ENCODE data around the gene CSF2RB. TPM values are rescaled to one million over a fixed set of nuclear protein-coding genes. Genes with fewer than 3 reads are reported as not detected.

CSF2RB gene
- polyA plus RNA-seq, 1 donor (not counting 4 experiments of a cell fraction or from before 2014, with no cell fraction given), result 0.08 TPM

DNA sequence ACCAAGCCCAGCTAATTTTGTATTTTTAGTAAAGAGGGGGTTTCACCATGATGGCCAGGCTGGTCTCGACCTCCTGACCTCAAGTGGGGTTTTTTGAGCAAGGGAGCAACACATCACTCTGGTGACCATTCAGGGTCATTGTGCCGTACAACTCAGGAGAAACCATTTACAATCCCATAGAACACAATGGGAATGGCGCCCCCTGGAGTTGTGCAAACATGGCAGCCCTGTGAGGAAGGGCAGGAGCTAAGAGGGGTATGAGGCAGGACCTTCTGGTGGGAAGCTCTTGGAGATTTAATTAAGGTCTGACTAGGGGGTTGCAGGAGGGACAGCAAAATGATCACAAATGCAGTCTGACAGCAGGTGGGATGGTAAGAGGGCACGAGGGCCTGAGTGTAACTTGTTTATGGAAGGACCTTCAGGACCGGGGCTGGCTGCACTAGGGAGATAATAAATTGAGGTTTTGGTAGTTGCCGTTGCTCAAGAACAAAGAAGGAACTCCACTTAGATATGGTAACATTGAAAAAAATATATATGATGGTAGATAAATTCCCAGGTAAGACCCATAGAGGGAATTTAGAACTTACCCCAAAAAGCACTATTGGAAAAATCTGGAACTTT lies 9.1 kb upstream of the CSF2RB start:
- dilution Hi-C loops (cut with MboI; ENCODE audit: extremely low pct_ligation_motif_present, low sequenced_read_pairs), result no loop called here
- H3K79me2 ChIP-seq (ENCODE audit: control insufficient read depth, insufficient read depth, low read length), result no peaks in the 10 kb centered on the region
- TF ChIP-seq CTCF (optimal IDR thresholded peaks at IDR 0.05 in 1 of 3, IDR thresholded peaks at IDR 0.05 in 1 of 3, conservative IDR thresholded peaks at IDR 0.05 in 1 of 3; ENCODE audit: extremely low read depth in 1 of 3, insufficient read depth in 2 of 3, low read length in 3 of 3), result no peak
- TF ChIP-seq EZH2 (IDR thresholded peaks at IDR 0.05; ENCODE audit: low read length), result no peak
- H3K4me3 ChIP-seq (ENCODE audit: control insufficient read depth in 2 of 3, extremely low read depth in 1 of 3, insufficient read depth in 2 of 3, low read depth in 1 of 3, low read length in 3 of 3), result no peak overlapping the region
- H3K4me1 ChIP-seq (ENCODE audit: control insufficient read depth, extremely low read depth, insufficient read depth, low read length), result no peaks in the 10 kb centered on the region
- H3K27me3 ChIP-seq (ENCODE audit: control insufficient read depth, extremely low read depth, insufficient read depth, low read length), result peaks cover 8% of the 10 kb centered on the region
- no peaks in the 10 kb centered on the region for H3K9me3 ChIP-seq (ENCODE audit: control insufficient read depth, low read depth, low read length)
- no peaks in the 10 kb centered on the region for H3K36me3 ChIP-seq (ENCODE audit: control insufficient read depth in 2 of 2, extremely low read depth in 1 of 2, insufficient read depth in 2 of 2, low read length in 2 of 2)
- no peaks in the 10 kb centered on the region for H3K9me1 ChIP-seq (ENCODE audit: control insufficient read depth, extremely low read depth, insufficient read depth, low read length)
- H4K20me1 ChIP-seq (ENCODE audit: control insufficient read depth, extremely low read depth, insufficient read depth, low read length), result no peaks in the 10 kb centered on the region
- FAIRE-seq, result no peak
- no peak overlapping the region for H3K9ac ChIP-seq (ENCODE audit: control insufficient read depth, extremely low read depth, insufficient read depth, low read length)
- DNase-seq (ENCODE audit: low read depth, low spot score), result no peak
- H2AFZ ChIP-seq (ENCODE audit: control insufficient read depth, low read length), result no peak overlapping the region
- no peak overlapping the region for H3K4me2 ChIP-seq (ENCODE audit: control insufficient read depth, extremely low read depth, insufficient read depth, low read depth, low read length)
- no peak overlapping the region for H3K27ac ChIP-seq (ENCODE audit: control insufficient read depth, insufficient read depth, low read length)

DNA sequence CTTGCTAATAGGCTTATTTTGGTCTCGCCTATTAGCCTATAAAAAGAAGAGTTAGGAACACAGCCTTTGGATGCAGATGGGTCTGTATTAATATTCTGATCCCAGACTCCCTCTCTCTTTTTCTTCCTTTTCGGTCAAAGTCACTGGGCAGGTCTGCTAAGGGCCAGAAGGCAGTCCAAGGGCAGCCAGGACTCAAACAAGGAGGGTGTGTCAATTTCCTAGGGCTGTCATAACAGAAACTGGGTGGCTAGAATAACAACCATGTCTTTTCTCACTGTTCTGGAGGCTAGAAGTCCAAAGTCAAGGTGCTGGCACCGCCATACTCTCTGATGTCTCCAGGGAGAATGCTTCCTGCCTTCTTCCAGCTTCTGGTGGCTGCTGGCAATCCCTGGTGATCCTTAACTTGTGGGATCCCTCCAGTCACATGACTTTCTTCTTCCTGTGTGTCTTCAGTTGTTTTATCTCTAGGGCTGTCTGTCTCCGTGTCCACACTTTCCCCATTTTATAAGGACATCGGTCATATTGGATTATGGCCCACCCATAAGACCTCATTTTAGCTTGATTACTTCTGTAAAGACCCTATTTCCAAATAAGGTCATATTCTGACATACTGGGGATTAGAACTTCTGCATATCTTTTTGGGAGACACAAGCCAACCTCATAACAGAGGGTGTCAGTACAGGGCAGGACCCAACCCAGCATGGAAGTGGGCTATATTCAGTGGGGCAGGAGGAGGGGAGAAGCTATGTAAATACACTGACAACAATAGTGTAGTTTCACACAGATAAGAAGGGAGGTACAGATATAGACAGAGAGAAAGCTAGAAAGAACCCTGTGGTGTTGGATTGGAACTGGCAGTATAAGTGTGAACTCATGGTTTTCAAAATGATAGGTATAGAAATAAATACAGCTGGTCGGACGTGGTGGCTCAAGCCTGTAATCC lies 5.9 kb upstream of the CSF2RB start:
- dilution Hi-C loops (cut with MboI; ENCODE audit: extremely low pct_ligation_motif_present, low sequenced_read_pairs), result no loop called here
- H3K79me2 ChIP-seq (ENCODE audit: control insufficient read depth, insufficient read depth, low read length), result no peaks in the 10 kb centered on the region
- no peak overlapping the region for H3K4me3 ChIP-seq (ENCODE audit: control insufficient read depth in 2 of 3, extremely low read depth in 1 of 3, insufficient read depth in 2 of 3, low read depth in 1 of 3, low read length in 3 of 3)
- H3K9ac ChIP-seq (ENCODE audit: control insufficient read depth, extremely low read depth, insufficient read depth, low read length), result no peak overlapping the region
- TF ChIP-seq CTCF (optimal IDR thresholded peaks at IDR 0.05 in 1 of 3, IDR thresholded peaks at IDR 0.05 in 1 of 3, conservative IDR thresholded peaks at IDR 0.05 in 1 of 3; ENCODE audit: extremely low read depth in 1 of 3, insufficient read depth in 2 of 3, low read length in 3 of 3) (no peak), EZH2 (IDR thresholded peaks at IDR 0.05; ENCODE audit: low read length) (no peak)
- DNase-seq (ENCODE audit: low read depth, low spot score), result no peak
- no peak overlapping the region for H3K4me2 ChIP-seq (ENCODE audit: control insufficient read depth, extremely low read depth, insufficient read depth, low read depth, low read length)
- no peak for FAIRE-seq
- H2AFZ ChIP-seq (ENCODE audit: control insufficient read depth, low read length), result no peak overlapping the region
- no peaks in the 10 kb centered on the region for H3K36me3 ChIP-seq (ENCODE audit: control insufficient read depth in 2 of 2, extremely low read depth in 1 of 2, insufficient read depth in 2 of 2, low read length in 2 of 2)
- H3K9me3 ChIP-seq (ENCODE audit: control insufficient read depth, low read depth, low read length), result no peaks in the 10 kb centered on the region
- no peaks in the 10 kb centered on the region for H4K20me1 ChIP-seq (ENCODE audit: control insufficient read depth, extremely low read depth, insufficient read depth, low read length)
- H3K4me1 ChIP-seq (ENCODE audit: control insufficient read depth, extremely low read depth, insufficient read depth, low read length), result no peaks in the 10 kb centered on the region
- no peaks in the 10 kb centered on the region for H3K9me1 ChIP-seq (ENCODE audit: control insufficient read depth, extremely low read depth, insufficient read depth, low read length)
- H3K27me3 ChIP-seq (ENCODE audit: control insufficient read depth, extremely low read depth, insufficient read depth, low read length), result peaks cover 6% of the 10 kb centered on the region
- H3K27ac ChIP-seq (ENCODE audit: control insufficient read depth, insufficient read depth, low read length), result no peak overlapping the region
